Measurements from ENCODE around the gene FCRL3. TPM values are rescaled to one million over a fixed set of nuclear protein-coding genes. Genes with fewer than 3 reads are reported as not detected.

Gene FCRL3
- total RNA-seq, 4 donors from 2014 or later = 0.63 TPM; not detected in 3

DNA sequence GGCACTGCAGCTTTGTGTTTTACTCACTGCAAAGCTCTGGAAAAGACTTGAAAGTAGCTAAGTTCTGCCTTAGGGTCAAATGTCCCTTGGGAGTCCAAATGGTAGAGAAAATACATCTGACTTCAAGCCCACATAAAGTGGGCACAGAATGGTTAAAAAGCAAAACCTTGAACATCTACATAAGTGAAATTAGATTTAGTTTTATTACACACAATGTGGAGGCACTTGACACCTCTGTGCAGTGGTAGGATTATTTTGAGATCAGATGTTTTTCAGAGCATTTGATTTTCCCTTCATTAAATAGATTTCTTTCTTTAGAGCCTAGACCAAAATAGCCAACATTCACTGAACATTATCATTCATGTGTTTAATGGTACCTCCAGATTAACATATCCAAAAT is 11.2 kb upstream of the FCRL3 start:
- no peaks in the 10 kb centered on the region for H3K9me3 ChIP-seq
- H3K4me3 ChIP-seq = no peak overlapping the region
- TF ChIP-seq POLR2A (IDR thresholded peaks at IDR 0.05) (no peak), EP300 (IDR thresholded peaks at IDR 0.05) (no peak)
- TF ChIP-seq, protein P1, sequence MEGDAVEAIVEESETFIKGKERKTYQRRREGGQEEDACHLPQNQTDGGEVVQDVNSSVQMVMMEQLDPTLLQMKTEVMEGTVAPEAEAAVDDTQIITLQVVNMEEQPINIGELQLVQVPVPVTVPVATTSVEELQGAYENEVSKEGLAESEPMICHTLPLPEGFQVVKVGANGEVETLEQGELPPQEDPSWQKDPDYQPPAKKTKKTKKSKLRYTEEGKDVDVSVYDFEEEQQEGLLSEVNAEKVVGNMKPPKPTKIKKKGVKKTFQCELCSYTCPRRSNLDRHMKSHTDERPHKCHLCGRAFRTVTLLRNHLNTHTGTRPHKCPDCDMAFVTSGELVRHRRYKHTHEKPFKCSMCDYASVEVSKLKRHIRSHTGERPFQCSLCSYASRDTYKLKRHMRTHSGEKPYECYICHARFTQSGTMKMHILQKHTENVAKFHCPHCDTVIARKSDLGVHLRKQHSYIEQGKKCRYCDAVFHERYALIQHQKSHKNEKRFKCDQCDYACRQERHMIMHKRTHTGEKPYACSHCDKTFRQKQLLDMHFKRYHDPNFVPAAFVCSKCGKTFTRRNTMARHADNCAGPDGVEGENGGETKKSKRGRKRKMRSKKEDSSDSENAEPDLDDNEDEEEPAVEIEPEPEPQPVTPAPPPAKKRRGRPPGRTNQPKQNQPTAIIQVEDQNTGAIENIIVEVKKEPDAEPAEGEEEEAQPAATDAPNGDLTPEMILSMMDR (IDR thresholded peaks at IDR 0.05) = no peak
- H3K27me3 ChIP-seq = no peaks in the 10 kb centered on the region
- H3K36me3 ChIP-seq = no peaks in the 10 kb centered on the region
- H3K27ac ChIP-seq = no peak overlapping the region
- no peaks in the 10 kb centered on the region for H3K4me1 ChIP-seq
- DNase-seq (ENCODE audit: low spot score in 2 of 2) = no peak

DNA sequence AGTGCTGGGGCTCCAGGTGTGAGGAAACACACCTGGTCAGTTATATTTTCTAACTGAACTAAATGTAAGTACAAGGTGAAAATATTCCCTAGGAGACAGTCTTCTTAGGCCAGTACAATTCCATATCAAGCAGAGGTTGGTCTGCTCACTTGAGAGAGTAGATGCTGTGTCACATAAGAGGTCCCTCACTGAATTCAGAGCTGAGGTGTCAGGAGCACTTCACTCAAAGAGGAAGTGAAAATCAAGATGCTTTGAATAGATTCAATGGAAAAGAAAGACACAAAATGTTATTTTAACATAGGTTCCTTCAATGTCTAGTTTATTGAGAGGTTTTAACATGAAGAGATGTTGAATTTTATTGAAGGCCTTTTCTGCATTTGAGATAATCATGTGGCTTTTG is 4.3 kb upstream of the FCRL3 start:
- no peak for DNase-seq (ENCODE audit: low spot score in 2 of 2)
- Histone ChIP-seq H3K27ac (no peak overlapping the region), H3K27me3 (no peaks in the 10 kb centered on the region), H3K9me3 (no peaks in the 10 kb centered on the region), H3K4me3 (no peak overlapping the region), H3K36me3 (no peaks in the 10 kb centered on the region), H3K4me1 (no peaks in the 10 kb centered on the region)
- TF ChIP-seq EP300 (IDR thresholded peaks at IDR 0.05) (no peak), POLR2A (IDR thresholded peaks at IDR 0.05) (no peak)
- TF ChIP-seq, protein P1 (IDR thresholded peaks at IDR 0.05) = no peak

- DNase-seq (ENCODE audit: low spot score in 2 of 2) = no peak
- no peaks in the 10 kb centered on the region for H3K36me3 ChIP-seq
- H3K4me3 ChIP-seq = no peak overlapping the region
- TF ChIP-seq EP300 (IDR thresholded peaks at IDR 0.05) (no peak), POLR2A (IDR thresholded peaks at IDR 0.05) (no peak)
- TF ChIP-seq, protein P1 (IDR thresholded peaks at IDR 0.05) = no peak
- no peaks in the 10 kb centered on the region for H3K4me1 ChIP-seq
- H3K27me3 ChIP-seq = no peaks in the 10 kb centered on the region
- WGBS, 2 donors = 77 to 90% methylated on average over 4 of the region's 4 CpGs
- no peaks in the 10 kb centered on the region for H3K9me3 ChIP-seq
- no peak overlapping the region for H3K27ac ChIP-seq
These were observed 3.4 kb upstream of the FCRL3 start for GRCh38 chr1:157703981-157704380.

- Histone ChIP-seq H3K36me3 (no peaks in the 10 kb centered on the region), H3K27ac (no peak overlapping the region), H3K4me1 (no peaks in the 10 kb centered on the region), H3K27me3 (no peaks in the 10 kb centered on the region), H3K9me3 (no peaks in the 10 kb centered on the region), H3K4me3 (no peak overlapping the region)
- 74 to 81% methylated on average over 5 of the region's 5 CpGs for WGBS, 2 donors
- no peak for DNase-seq (ENCODE audit: low spot score in 2 of 2)
- no peak for TF ChIP-seq EP300 (IDR thresholded peaks at IDR 0.05)
- no peak for TF ChIP-seq POLR2A (IDR thresholded peaks at IDR 0.05)
- TF ChIP-seq, protein P1 (IDR thresholded peaks at IDR 0.05) = no peak
These were observed 1.8 kb upstream of the FCRL3 start for GRCh38 chr1:157702308-157702825.

GRCh38 chr1:157700305-157700704 is 264 bp downstream of the FCRL3 start:
- no peak overlapping the region for H3K27ac ChIP-seq
- WGBS, 2 donors = 59 to 80% methylated on average over 4 to 5 of the region's 5 CpGs
- no peaks in the 10 kb centered on the region for H3K27me3 ChIP-seq
- no peaks in the 10 kb centered on the region for H3K4me1 ChIP-seq
- H3K9me3 ChIP-seq = no peaks in the 10 kb centered on the region
- H3K4me3 ChIP-seq = no peak overlapping the region
- no peaks in the 10 kb centered on the region for H3K36me3 ChIP-seq
- TF ChIP-seq, protein P1 (IDR thresholded peaks at IDR 0.05) = no peak
- no peak for TF ChIP-seq POLR2A (IDR thresholded peaks at IDR 0.05)
- no peak for TF ChIP-seq EP300 (IDR thresholded peaks at IDR 0.05)
- DNase-seq (ENCODE audit: low spot score in 2 of 2) = no peak
